Osteoblast (primary cell): ENCODE results near the gene SYT8. TPM values are rescaled to one million over a fixed set of nuclear protein-coding genes. Genes with fewer than 3 reads are reported as not detected.

Experiments
- DNase-seq: peaks from one replicate; pipeline ENCODE4 v3.0.0; 2011; ENCODE audit warnings: low spot score, mixed read lengths; ENCODE audit not compliant: insufficient read length; ENCODE audit errors: missing footprints
- H2AFZ ChIP-seq: 2 replicates; pipeline ENCODE4 v1.6.0; 2011; ENCODE audit warnings: mild to moderate bottlenecking, low read length
- H3K27ac ChIP-seq: 2 replicates; pipeline ENCODE4 v1.5.1; 2011; ENCODE audit warnings: mild to moderate bottlenecking, low read depth, low read length, moderate library complexity
- H3K27me3 ChIP-seq: 2 replicates; pipeline ENCODE4 v1.6.0; 2012; ENCODE audit warnings: mild to moderate bottlenecking, control low read depth, inconsistent platforms, low read length, moderate library complexity; ENCODE audit not compliant: insufficient read depth
- H3K36me3 ChIP-seq: 2 replicates; pipeline ENCODE4 v1.5.1; 2011; ENCODE audit warnings: mild to moderate bottlenecking, low read length, control low read depth, moderate library complexity; ENCODE audit not compliant: insufficient read depth
- H3K4me1 ChIP-seq: 2 replicates; pipeline ENCODE4 v1.5.1; 2011; ENCODE audit warnings: mild to moderate bottlenecking, low read length, control low read depth, moderate library complexity; ENCODE audit not compliant: insufficient read depth
- H3K4me2 ChIP-seq: 2 replicates; pipeline ENCODE4 v1.6.0; 2011; ENCODE audit warnings: mild to moderate bottlenecking, low read length; ENCODE audit not compliant: insufficient read depth
- H3K4me3 ChIP-seq: fragments of 200-600 bp; sonication (generic); 3 replicates; pipeline ENCODE4 v1.5.1; 2012; ENCODE audit warnings: mild to moderate bottlenecking, low read length, inconsistent platforms; ENCODE audit not compliant: insufficient read depth
- H3K79me2 ChIP-seq: 2 replicates; pipeline ENCODE4 v1.6.0; 2012; ENCODE audit warnings: mild to moderate bottlenecking, low read length, control low read depth, inconsistent platforms; ENCODE audit not compliant: insufficient read depth
- H3K9me3 ChIP-seq: 2 replicates; pipeline ENCODE4 v1.5.1; 2011; ENCODE audit warnings: low read depth, low read length, control low read depth
- H4K20me1 ChIP-seq: 2 replicates; pipeline ENCODE4 v1.6.0; 2012; ENCODE audit warnings: mild to moderate bottlenecking, low read length, control low read depth; ENCODE audit not compliant: insufficient read depth
- CTCF ChIP-seq: IDR thresholded peaks from 2 replicates; pipeline ENCODE4 v1.5.1; 2011; ENCODE audit warnings: mild to moderate bottlenecking, low read depth, low read length, moderate library complexity; ENCODE audit errors: extremely low read depth
- total RNA-seq: library from RNA; depleted of rRNA; stranded (reverse); fragments of >200 nt; gene quantifications from 2 replicates; pipeline ENCODE4 v1.2.3, GENCODE V29; 2012

The SYT8 gene
- total RNA-seq, 1 donor: 0.36 TPM

- H4K20me1 ChIP-seq: no peaks in the 10 kb centered on the region
- no peak for TF ChIP-seq CTCF
- no peaks in the 10 kb centered on the region for H3K27me3 ChIP-seq
- no peaks in the 10 kb centered on the region for H3K79me2 ChIP-seq
- no peak overlapping the region for H3K27ac ChIP-seq
- no peaks in the 10 kb centered on the region for H3K36me3 ChIP-seq
- no peak for DNase-seq
- H3K9me3 ChIP-seq: no peaks in the 10 kb centered on the region
- no peak overlapping the region for H2AFZ ChIP-seq
- H3K4me1 ChIP-seq: no peaks in the 10 kb centered on the region
- no peak overlapping the region for H3K4me3 ChIP-seq
- H3K4me2 ChIP-seq: no peak overlapping the region
Measured at GRCh38 chr11:1843098-1843473, 8.3 kb downstream of the SYT8 start.

GRCh38 chr11:1843796-1844195 lies 9.0 kb downstream of the SYT8 start:
- Histone ChIP-seq H3K9me3 (no peaks in the 10 kb centered on the region), H2AFZ (no peak overlapping the region), H3K27me3 (no peaks in the 10 kb centered on the region), H3K36me3 (no peaks in the 10 kb centered on the region), H3K79me2 (no peaks in the 10 kb centered on the region), H3K4me2 (no peak overlapping the region), H3K4me1 (no peaks in the 10 kb centered on the region), H4K20me1 (no peaks in the 10 kb centered on the region), H3K27ac (no peak overlapping the region), H3K4me3 (no peak overlapping the region)
- no peak for TF ChIP-seq CTCF
- no peak for DNase-seq

- no peaks in the 10 kb centered on the region for H3K36me3 ChIP-seq
- H4K20me1 ChIP-seq: no peaks in the 10 kb centered on the region
- no peak overlapping the region for H3K4me3 ChIP-seq
- H3K4me2 ChIP-seq: no peak overlapping the region
- no peak for TF ChIP-seq CTCF
- no peaks in the 10 kb centered on the region for H3K4me1 ChIP-seq
- no peaks in the 10 kb centered on the region for H3K9me3 ChIP-seq
- no peak overlapping the region for H3K27ac ChIP-seq
- DNase-seq: no peak
- no peaks in the 10 kb centered on the region for H3K79me2 ChIP-seq
- no peaks in the 10 kb centered on the region for H3K27me3 ChIP-seq
- no peak overlapping the region for H2AFZ ChIP-seq
Measured at GRCh38 chr11:1844221-1845094, 9.7 kb downstream of the SYT8 start.

- Histone ChIP-seq H3K9me3 (no peaks in the 10 kb centered on the region), H3K36me3 (no peaks in the 10 kb centered on the region), H3K79me2 (no peaks in the 10 kb centered on the region), H3K27ac (no peak overlapping the region), H3K27me3 (no peaks in the 10 kb centered on the region), H3K4me1 (no peaks in the 10 kb centered on the region), H3K4me2 (no peak overlapping the region), H4K20me1 (no peaks in the 10 kb centered on the region), H3K4me3 (no peak overlapping the region), H2AFZ (no peak overlapping the region)
- TF ChIP-seq CTCF: no peak
- DNase-seq: no peak
Measured at GRCh38 chr11:1845095-1845429, 10.3 kb downstream of the SYT8 start.
